A673 (cell line): Measurements from ENCODE around the gene SULT1E1.

Source experiments
- CTCF ChIP-seq: fragments of 300-800, 200-600 bp; sonication (generic); conservative IDR thresholded peaks from 2 replicates; pipeline ENCODE4 v1.5.1; 2017; ENCODE audit warnings: low read depth, mild to moderate bottlenecking, antibody characterized with exemption, low read length, moderate library complexity, mixed read lengths
- EZH2 ChIP-seq: fragments of 200-600 bp; sonication (generic); IDR thresholded peaks from 2 replicates; pipeline ENCODE4 v1.6.1; 2017; ENCODE audit warnings: borderline replicate concordance, low read depth, mild to moderate bottlenecking, mixed read lengths, antibody characterized with exemption, low read length; ENCODE audit not compliant: poor library complexity, severe bottlenecking

DNA sequence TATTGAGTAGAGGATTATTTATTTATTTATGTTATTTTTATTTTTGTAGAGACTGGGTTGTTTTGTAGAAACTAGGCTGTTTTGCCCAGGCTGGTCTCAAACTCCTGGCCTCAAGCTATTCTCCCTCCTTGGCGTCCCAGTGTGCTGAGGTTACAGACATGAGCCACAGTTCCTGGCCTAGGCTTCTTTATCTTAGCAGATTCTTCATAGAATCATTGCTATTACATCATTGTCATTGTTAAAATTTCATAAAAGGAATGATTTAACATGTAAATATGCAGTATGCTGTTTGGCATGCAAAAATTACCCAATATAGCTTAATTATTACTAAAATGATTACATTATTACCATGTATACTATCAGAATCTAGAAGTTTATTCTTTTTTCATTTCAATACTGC lies 24.2 kb downstream of the SULT1E1 start:
- TF ChIP-seq CTCF: no peak
- no peak for TF ChIP-seq EZH2
